Left ventricle myocardium inferior (tissue), 1 donor: ENCODE data around the gene ITPRIPL2. TPM values are rescaled to one million over a fixed set of nuclear protein-coding genes. Genes with fewer than 3 reads are reported as not detected.

Experiments used
- DNase-seq: peaks from one replicate; pipeline ENCODE4 v3.0.0-alpha.2; 2020
- H3K27ac ChIP-seq: fragments of 200-600 bp; replicated peaks from 2 replicates; pipeline ENCODE4 v1.8.0; 2021
- H3K27me3 ChIP-seq: fragments of 200-600 bp; 2 replicates; pipeline ENCODE4 v1.8.0; 2021; ENCODE audit warnings: low read depth
- H3K36me3 ChIP-seq: fragments of 200-600 bp; 2 replicates; pipeline ENCODE4 v1.8.0; 2021
- H3K4me1 ChIP-seq: fragments of 200-600 bp; 2 replicates; pipeline ENCODE4 v1.8.0; 2021
- H3K4me3 ChIP-seq: fragments of 200-600 bp; 2 replicates; pipeline ENCODE4 v1.8.0; 2021; ENCODE audit warnings: mild to moderate bottlenecking, moderate library complexity
- H3K9me3 ChIP-seq: fragments of 200-600 bp; replicated peaks from 2 replicates; pipeline ENCODE4 v1.8.0; 2021
- CTCF ChIP-seq: fragments of 200-600 bp; IDR thresholded peaks from 2 replicates; pipeline ENCODE4 v1.8.0; 2021; ENCODE audit warnings: antibody characterized with exemption, mild to moderate bottlenecking, borderline replicate concordance
- intact Hi-C: fragments of 100-400 bp; cut with micrococcal nuclease; formaldehyde crosslinking; loops from one replicate; pipeline ENCODE4 v1.11.0; 2022
- total RNA-seq: library from RNA; stranded (reverse); fragmentation: NEBNext Ultra II Directional; extraction: Animal tissue kit (Norgen Biotek cat#: 25700); gene quantifications from one replicate; pipeline ENCODE4 v1.2.1, GENCODE V29; 2021
- donor health status: DM: no; HTN: yes; CAD: no; lungs with severe emphysema.

Gene ITPRIPL2
- total RNA-seq, 1 donor from 2014 or later: 12.3 TPM

- intact Hi-C loops: loop anchor here (10.0 kb wide), 2 partner anchors 91 to 421 kb away; no protein-coding TSS in a partner anchor
- peaks cover 8% of the 10 kb centered on the region for H3K4me1 ChIP-seq
- H3K9me3 ChIP-seq: no peaks in the 10 kb centered on the region
- H3K4me3 ChIP-seq: no peak overlapping the region
- no peaks in the 10 kb centered on the region for H3K27me3 ChIP-seq
- H3K36me3 ChIP-seq: peaks cover 26% of the 10 kb centered on the region
- no peak for DNase-seq
- no peak overlapping the region for H3K27ac ChIP-seq
- TF ChIP-seq CTCF: no peak
Measured at GRCh38 chr16:19083670-19084069, 30.1 kb upstream of the ITPRIPL2 start.

GRCh38 chr16:19084139-19084538 is 29.6 kb upstream of the ITPRIPL2 start:
- Histone ChIP-seq H3K27ac (no peak overlapping the region), H3K4me1 (peaks cover 8% of the 10 kb centered on the region), H3K4me3 (no peak overlapping the region), H3K9me3 (no peaks in the 10 kb centered on the region), H3K36me3 (peaks cover 22% of the 10 kb centered on the region), H3K27me3 (no peaks in the 10 kb centered on the region)
- TF ChIP-seq CTCF: no peak
- DNase-seq: no peak
- intact Hi-C loops: loop anchor here (10.0 kb wide), 2 partner anchors 91 to 421 kb away; no protein-coding TSS in a partner anchor

GRCh38 chr16:19084879-19085278 is 28.9 kb upstream of the ITPRIPL2 start:
- Histone ChIP-seq H3K4me1 (peaks cover 8% of the 10 kb centered on the region), H3K27me3 (no peaks in the 10 kb centered on the region), H3K4me3 (no peak overlapping the region), H3K36me3 (peaks cover 16% of the 10 kb centered on the region), H3K9me3 (no peaks in the 10 kb centered on the region), H3K27ac (no peak overlapping the region)
- no peak for TF ChIP-seq CTCF
- no peak for DNase-seq
- intact Hi-C loops: loop anchor here (5.0 to 10.0 kb wide), 3 partner anchors 90 to 420 kb away; no protein-coding TSS in a partner anchor

- Histone ChIP-seq H3K36me3 (peaks cover 16% of the 10 kb centered on the region), H3K4me3 (peak overlapping the region; percentile 63), H3K9me3 (no peaks in the 10 kb centered on the region), H3K27me3 (no peaks in the 10 kb centered on the region), H3K27ac (no peak overlapping the region), H3K4me1 (peaks cover 8% of the 10 kb centered on the region)
- no peak for DNase-seq
- intact Hi-C loops: loop anchor here (5.0 to 10.0 kb wide), 3 partner anchors 89 to 419 kb away; no protein-coding TSS in a partner anchor
- TF ChIP-seq CTCF: no peak
Measured at GRCh38 chr16:19085679-19086200, 28.0 kb upstream of the ITPRIPL2 start.

GRCh38 chr16:19086322-19087199 is 27.2 kb upstream of the ITPRIPL2 start:
- Histone ChIP-seq H3K4me1 (peaks cover 8% of the 10 kb centered on the region), H3K9me3 (no peaks in the 10 kb centered on the region), H3K27ac (peak overlapping the region; percentile 39), H3K27me3 (no peaks in the 10 kb centered on the region), H3K4me3 (peak overlapping the region; percentile 63), H3K36me3 (peaks cover 9% of the 10 kb centered on the region)
- peak; percentile 82 for DNase-seq
- TF ChIP-seq CTCF: peak; percentile 100
- intact Hi-C loops: loop anchor here (5.0 to 10.0 kb wide), 3 partner anchors 88 to 418 kb away; no protein-coding TSS in a partner anchor
